AG10803 (cell line): ENCODE measurements around the gene ENTREP3.

ENCODE experiments used
- DNase-seq: peaks from one replicate; pipeline ENCODE4 v3.0.0; 2010; ENCODE audit warnings: low read depth
- H3K4me3 ChIP-seq: 2 replicates; pipeline ENCODE4 v1.5.1; 2011; ENCODE audit warnings: mild to moderate bottlenecking, low read length, control low read depth
- TF ChIP-seq, protein P1 (sequence below): conservative IDR thresholded peaks from 2 replicates; pipeline ENCODE4 v1.5.1; 2011; ENCODE audit warnings: mild to moderate bottlenecking, low read length, control low read depth, inconsistent platforms

The ENTREP3 gene

DNA sequence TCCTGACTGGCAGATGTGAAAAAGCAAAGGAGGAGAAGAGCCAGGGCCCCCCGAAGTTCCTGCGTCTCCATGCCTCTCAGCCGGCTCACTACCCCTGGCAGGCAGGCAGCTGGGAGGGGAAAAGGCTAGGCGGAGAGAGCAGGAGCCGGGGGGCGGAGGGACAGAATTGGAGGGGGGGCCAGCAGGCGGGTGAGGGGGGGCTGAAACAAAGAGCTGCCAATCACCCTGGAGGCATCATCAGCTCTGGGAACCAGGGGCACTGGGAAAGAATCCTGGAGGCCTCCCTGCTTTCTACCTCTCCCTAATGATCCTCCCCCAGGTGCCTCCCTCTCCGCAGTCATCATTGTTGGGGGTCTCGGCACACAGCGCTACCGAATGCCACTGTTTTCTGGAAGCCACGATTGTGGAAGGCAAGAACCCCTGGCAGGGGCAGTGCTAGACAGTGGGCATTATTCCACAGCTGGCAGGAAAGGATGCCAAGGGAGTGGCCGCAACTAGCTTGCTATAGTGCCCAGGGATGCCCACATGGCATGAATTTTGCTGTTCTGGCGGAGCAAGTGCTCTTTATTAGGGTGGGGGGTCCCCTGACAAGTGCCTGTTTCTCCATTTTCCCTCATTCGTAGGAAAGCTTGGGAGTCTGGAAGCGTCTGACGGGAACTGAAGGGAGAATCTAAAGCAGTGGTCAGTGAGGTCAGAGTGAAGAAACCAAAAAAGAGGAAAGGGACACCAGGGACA is 47.3 kb downstream of the ENTREP3 start, which contains the start of gene THBS3:
Gene THBS3 (minus strand): TSS at position 92 of the 735 bp plus-strand sequence. CDS start 21 bp downstream, at position 71.
- peak; percentile 37 for DNase-seq
- TF ChIP-seq, protein P1, sequence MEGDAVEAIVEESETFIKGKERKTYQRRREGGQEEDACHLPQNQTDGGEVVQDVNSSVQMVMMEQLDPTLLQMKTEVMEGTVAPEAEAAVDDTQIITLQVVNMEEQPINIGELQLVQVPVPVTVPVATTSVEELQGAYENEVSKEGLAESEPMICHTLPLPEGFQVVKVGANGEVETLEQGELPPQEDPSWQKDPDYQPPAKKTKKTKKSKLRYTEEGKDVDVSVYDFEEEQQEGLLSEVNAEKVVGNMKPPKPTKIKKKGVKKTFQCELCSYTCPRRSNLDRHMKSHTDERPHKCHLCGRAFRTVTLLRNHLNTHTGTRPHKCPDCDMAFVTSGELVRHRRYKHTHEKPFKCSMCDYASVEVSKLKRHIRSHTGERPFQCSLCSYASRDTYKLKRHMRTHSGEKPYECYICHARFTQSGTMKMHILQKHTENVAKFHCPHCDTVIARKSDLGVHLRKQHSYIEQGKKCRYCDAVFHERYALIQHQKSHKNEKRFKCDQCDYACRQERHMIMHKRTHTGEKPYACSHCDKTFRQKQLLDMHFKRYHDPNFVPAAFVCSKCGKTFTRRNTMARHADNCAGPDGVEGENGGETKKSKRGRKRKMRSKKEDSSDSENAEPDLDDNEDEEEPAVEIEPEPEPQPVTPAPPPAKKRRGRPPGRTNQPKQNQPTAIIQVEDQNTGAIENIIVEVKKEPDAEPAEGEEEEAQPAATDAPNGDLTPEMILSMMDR: no peak

DNA sequence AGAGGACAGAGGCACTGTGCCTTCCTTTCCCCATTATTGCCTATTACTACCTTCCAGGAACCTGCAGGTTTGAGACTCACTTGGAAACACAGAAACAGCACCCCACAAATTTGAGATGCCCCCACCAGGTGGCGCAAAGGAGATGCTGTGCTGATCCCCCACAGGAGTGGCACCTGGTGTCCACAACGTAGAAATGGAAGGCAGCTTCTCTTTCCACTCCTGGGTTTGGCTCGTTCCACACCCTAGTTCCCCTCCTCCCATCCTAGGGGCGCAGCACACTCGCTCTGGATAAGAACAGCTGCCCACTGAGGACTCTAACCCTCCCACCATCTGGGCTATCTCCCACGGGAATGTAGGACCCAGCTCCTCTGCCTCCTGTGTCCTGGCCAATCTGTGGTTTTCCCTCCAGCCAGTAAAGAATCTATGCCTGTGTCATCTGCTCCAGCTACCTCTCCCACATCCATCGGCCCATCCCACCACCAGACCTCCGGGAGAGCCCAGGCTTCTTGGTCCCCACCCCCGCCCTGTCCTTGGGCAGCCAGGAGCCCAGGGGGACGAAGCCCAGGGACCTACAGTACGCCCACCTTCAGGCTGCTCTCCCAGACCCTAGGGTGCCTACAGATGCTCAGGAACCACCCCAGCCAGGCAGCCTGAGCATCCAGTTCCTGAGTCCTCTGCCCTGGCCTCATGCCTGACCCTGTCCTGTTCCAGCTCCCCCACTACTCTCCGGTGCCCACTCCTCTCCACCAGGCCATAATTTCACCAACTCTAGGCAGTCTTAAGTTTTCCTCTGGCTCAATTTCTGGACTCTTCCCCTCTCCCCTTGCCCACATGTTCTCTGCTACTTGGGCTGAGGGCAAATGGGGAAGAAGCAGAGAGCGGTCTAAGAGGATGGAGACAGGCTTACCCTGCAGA is 48.1 kb downstream of the ENTREP3 start:
- peak; percentile 76 for DNase-seq
- peak overlapping the region; percentile 100 for H3K4me3 ChIP-seq
- TF ChIP-seq, protein P1: peak; percentile 96

More for the DNA sequence above, 47.3 kb downstream of the ENTREP3 start, which contains the start of gene THBS3:
- peak within 1 kb of the TSS; percentile 100 for H3K4me3 ChIP-seq

DNA sequence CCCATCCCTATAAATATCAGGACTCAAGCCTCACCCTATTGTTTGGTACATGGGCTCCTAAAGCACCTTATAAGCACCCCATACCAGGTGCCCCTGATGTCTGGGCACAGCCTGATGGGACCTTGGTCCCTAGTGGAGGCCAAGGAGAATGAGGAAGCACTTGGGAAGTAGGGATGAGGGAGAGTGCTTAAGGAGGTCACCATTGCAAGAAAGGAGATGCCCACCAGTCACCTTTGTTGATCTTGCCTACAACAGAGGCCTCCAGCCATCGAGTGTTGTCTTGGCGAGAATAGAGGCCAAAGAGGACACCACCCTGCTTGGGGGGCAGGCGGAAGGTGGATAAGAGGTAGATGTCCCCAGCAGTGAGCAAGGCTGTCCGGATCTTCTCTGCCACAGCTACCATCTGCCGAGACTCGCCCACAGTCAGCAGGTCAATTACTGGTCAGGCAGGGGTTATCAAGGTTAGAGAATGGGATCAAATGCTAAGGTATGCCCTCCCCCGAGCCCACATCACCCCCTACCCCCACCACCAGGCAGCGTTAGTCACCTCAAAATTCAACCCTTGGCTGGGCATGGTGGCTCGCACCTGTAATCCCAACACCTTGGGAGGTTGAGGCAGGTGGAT is 49.2 kb downstream of the ENTREP3 start:
- DNase-seq: no peak
- TF ChIP-seq, protein P1: no peak
- H3K4me3 ChIP-seq: no peak overlapping the region

DNA sequence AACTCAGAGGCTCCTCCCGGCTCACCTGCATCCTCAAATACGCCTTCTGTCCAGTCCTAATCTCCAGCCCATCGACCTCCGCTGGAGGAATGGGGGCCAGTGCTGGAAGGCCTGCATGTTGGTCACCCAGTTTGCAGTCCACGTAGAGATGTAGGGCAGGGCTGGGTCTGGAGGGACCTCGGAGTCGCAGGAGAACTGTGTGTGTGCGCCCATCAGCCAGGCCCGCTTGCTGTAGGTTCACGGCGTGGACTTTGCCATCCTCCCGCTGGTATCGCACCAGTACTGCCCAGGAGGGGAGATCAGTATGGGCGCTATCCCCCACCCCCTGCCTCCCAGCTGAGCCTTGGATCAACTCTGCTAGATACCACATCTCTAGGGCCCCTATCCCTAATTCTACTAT is 50.2 kb downstream of the ENTREP3 start:
- DNase-seq: no peak
- TF ChIP-seq, protein P1: no peak

DNA sequence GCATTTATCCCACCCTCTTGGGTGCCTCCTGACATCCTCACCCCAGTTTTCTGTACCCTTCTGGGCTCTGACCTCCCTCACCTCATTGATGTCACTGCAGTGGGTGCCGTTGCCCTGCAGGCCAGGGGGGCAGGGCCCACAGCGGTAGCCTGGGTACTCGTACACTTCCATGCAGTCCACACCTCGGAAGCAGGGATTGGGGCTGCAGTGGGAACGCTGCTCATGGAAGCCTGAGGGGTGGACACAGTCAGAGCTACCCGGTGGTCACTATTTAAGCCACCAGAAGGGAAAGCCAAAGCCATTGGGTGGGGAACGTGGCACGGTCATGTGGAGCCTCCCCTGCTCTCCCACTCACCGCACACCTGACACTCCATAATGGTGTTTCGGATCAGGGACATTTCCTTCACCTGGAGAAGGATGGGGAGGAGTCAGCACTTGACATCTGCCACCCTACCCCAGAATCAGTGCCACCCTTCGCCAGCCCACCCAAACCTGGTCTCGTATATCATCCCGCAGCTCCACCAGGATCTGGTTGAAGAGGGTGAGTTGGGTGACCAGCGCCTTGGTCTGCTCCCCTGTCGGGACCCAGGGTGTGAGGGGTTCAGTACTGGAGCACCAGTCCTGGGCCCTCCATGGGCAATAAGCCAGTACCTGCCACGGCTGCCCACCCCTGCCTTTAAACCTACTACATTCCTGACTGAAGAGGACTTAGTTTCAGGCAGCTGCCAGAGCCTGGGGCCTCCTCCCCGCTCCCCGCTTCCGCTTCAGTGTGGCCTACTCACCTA is 52.4 kb downstream of the ENTREP3 start:
- TF ChIP-seq, protein P1: no peak
- no peak for DNase-seq
- no peak overlapping the region for H3K4me3 ChIP-seq

More for the DNA sequence above, 50.2 kb downstream of the ENTREP3 start:
- no peak overlapping the region for H3K4me3 ChIP-seq

DNA sequence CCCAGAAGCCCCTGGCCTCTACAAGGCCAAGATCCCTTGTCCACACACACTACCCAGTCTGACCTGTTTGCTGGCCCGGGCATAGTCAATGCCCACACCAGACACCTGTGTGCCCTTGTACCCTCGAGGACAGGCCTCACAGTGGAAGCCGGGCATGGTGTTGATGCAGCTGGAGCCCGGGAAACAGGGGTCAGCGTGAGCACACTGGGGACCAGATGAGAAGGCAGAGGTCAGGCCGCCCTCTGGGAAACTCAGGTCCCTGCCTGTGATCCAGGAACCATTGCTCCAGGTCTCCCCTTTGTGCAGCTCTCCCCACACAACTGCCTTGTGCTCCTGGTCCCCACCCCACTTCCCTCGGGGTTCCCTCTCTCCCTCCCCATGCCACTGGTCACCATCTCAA is 53.1 kb downstream of the ENTREP3 start:
- DNase-seq: no peak
- H3K4me3 ChIP-seq: no peak overlapping the region
- TF ChIP-seq, protein P1: no peak
